ENCODE measurements around the gene ATP9A.

The ATP9A gene

GRCh38 chr20:51634257-51634656, 133.9 kb downstream of the ATP9A start:
- in situ Hi-C loops (cut with HindIII; ENCODE audit: low sequenced_read_pairs), result no loop called here

- in situ Hi-C loops (cut with HindIII; ENCODE audit: low sequenced_read_pairs), result no loop called here
Observed at GRCh38 chr20:51633430-51633829, 134.8 kb downstream of the ATP9A start.

- in situ Hi-C loops (cut with HindIII; ENCODE audit: low sequenced_read_pairs), result no loop called here
Observed at GRCh38 chr20:51631953-51632352, 136.2 kb downstream of the ATP9A start.

- in situ Hi-C loops (cut with HindIII; ENCODE audit: low sequenced_read_pairs), result no loop called here
Observed at GRCh38 chr20:51631011-51631950, 136.9 kb downstream of the ATP9A start.

- in situ Hi-C loops (cut with HindIII; ENCODE audit: low sequenced_read_pairs), result no loop called here
Observed at GRCh38 chr20:51629399-51630058, 138.7 kb downstream of the ATP9A start.

- in situ Hi-C loops (cut with HindIII; ENCODE audit: low sequenced_read_pairs), result no loop called here
Observed at GRCh38 chr20:51628533-51629398, 139.4 kb downstream of the ATP9A start.

- in situ Hi-C loops (cut with HindIII; ENCODE audit: low sequenced_read_pairs), result no loop called here
Observed at GRCh38 chr20:51627586-51627985, 140.6 kb downstream of the ATP9A start.

GRCh38 chr20:51625105-51625504, 143.1 kb downstream of the ATP9A start:
- in situ Hi-C loops (cut with HindIII; ENCODE audit: low sequenced_read_pairs), result no loop called here

GRCh38 chr20:51624157-51624731, 143.9 kb downstream of the ATP9A start:
- in situ Hi-C loops (cut with HindIII; ENCODE audit: low sequenced_read_pairs), result no loop called here

GRCh38 chr20:51623255-51623654, 144.9 kb downstream of the ATP9A start:
- in situ Hi-C loops (cut with HindIII; ENCODE audit: low sequenced_read_pairs), result no loop called here

GRCh38 chr20:51622004-51622874, 146.0 kb downstream of the ATP9A start:
- in situ Hi-C loops (cut with HindIII; ENCODE audit: low sequenced_read_pairs), result no loop called here

- in situ Hi-C loops (cut with HindIII; ENCODE audit: low sequenced_read_pairs), result no loop called here
Observed at GRCh38 chr20:51620432-51620831, 147.8 kb downstream of the ATP9A start.

GRCh38 chr20:51616060-51616459, 152.1 kb downstream of the ATP9A start:
- in situ Hi-C loops (cut with HindIII; ENCODE audit: low sequenced_read_pairs), result no loop called here

- in situ Hi-C loops (cut with HindIII; ENCODE audit: low sequenced_read_pairs), result no loop called here
Observed at GRCh38 chr20:51614687-51615086, 153.5 kb downstream of the ATP9A start.

- in situ Hi-C loops (cut with HindIII; ENCODE audit: low sequenced_read_pairs), result no loop called here
Observed at GRCh38 chr20:51613580-51613979, 154.6 kb downstream of the ATP9A start.

- in situ Hi-C loops (cut with HindIII; ENCODE audit: low sequenced_read_pairs), result no loop called here
Observed at GRCh38 chr20:51612896-51613295, 155.3 kb downstream of the ATP9A start.

- in situ Hi-C loops (cut with HindIII; ENCODE audit: low sequenced_read_pairs), result no loop called here
Observed at GRCh38 chr20:51611625-51611890, 156.6 kb downstream of the ATP9A start.

GRCh38 chr20:51610761-51611624, 157.2 kb downstream of the ATP9A start:
- in situ Hi-C loops (cut with HindIII; ENCODE audit: low sequenced_read_pairs), result no loop called here

GRCh38 chr20:51610111-51610510, 158.1 kb downstream of the ATP9A start:
- in situ Hi-C loops (cut with HindIII; ENCODE audit: low sequenced_read_pairs), result no loop called here

Data from DLD1 (cell line).